Measurements from ENCODE around the gene MYT1. TPM values are rescaled to one million over a fixed set of nuclear protein-coding genes. Genes with fewer than 3 reads are reported as not detected.

Gene MYT1
- total and polyA plus RNA-seq, 2 of the 13 experiments (the other 11 are each of a cell fraction or from before 2014, with no cell fraction given): 0.58 to 2.5 TPM

- TF ChIP-seq ZNF883 (CRISPR knock-in tag; IDR thresholded peaks at IDR 0.05; ENCODE audit: not compliant biosample characterization) (no peak), DR1 (CRISPR knock-in tag; IDR thresholded peaks at IDR 0.05) (no peak), ZNF556 (CRISPR knock-in tag; IDR thresholded peaks at IDR 0.05; ENCODE audit: borderline replicate concordance) (no peak), ATRX (CRISPR knock-in tag; IDR thresholded peaks at IDR 0.05; ENCODE audit: borderline replicate concordance) (no peak), ZNF7 (CRISPR knock-in tag; IDR thresholded peaks at IDR 0.05) (no peak), CREM (IDR thresholded peaks at IDR 0.05) (no peak), CREM (CRISPR knock-in tag; IDR thresholded peaks at IDR 0.05) (no peak), ZNF3 (CRISPR knock-in tag; IDR thresholded peaks at IDR 0.05) (no peak), SOX5 (CRISPR knock-in tag; IDR thresholded peaks at IDR 0.05; ENCODE audit: borderline replicate concordance) (peak; percentile 46; the same call in 1 of the 2 replicates), ZNF34 (CRISPR knock-in tag; IDR thresholded peaks at IDR 0.05; ENCODE audit: borderline replicate concordance) (no peak), RBFOX2 (IDR thresholded peaks at IDR 0.05; ENCODE audit: low read depth, low read length) (no peak), ZKSCAN1 (IDR thresholded peaks at IDR 0.05; ENCODE audit: low read length) (no peak), ZNF558 (CRISPR knock-in tag; IDR thresholded peaks at IDR 0.05; ENCODE audit: borderline replicate concordance) (no peak), NRL (CRISPR knock-in tag; IDR thresholded peaks at IDR 0.05; ENCODE audit: borderline replicate concordance) (peak; percentile 34; the same call in 1 of the 2 replicates), ZNF598 (CRISPR knock-in tag; IDR thresholded peaks at IDR 0.05; ENCODE audit: borderline replicate concordance) (0 out of 2 replicates have a peak, but pooled peaks have one; percentile 7), TGIF2 (CRISPR knock-in tag; IDR thresholded peaks at IDR 0.05) (0 out of 2 replicates have a peak, but pooled peaks have one; percentile 50), SKI (IDR thresholded peaks at IDR 0.05; ENCODE audit: partially characterized antibody) (no peak), PRDM15 (CRISPR knock-in tag; IDR thresholded peaks at IDR 0.05) (no peak), CREB1 (IDR thresholded peaks at IDR 0.05) (no peak), CREB1 (CRISPR knock-in tag; IDR thresholded peaks at IDR 0.05) (no peak), SAP130 (CRISPR knock-in tag; IDR thresholded peaks at IDR 0.05; ENCODE audit: low read depth) (peak; percentile 58), HMG20B (CRISPR knock-in tag; conservative IDR thresholded peaks at IDR 0.05) (no peak), ZNF784 (CRISPR knock-in tag; IDR thresholded peaks at IDR 0.05; ENCODE audit: borderline replicate concordance) (no peak), YEATS4 (CRISPR knock-in tag; IDR thresholded peaks at IDR 0.05; ENCODE audit: borderline replicate concordance) (peak; percentile 66; the same call in 1 of the 2 replicates), ZIK1 (CRISPR knock-in tag; IDR thresholded peaks at IDR 0.05; ENCODE audit: borderline replicate concordance, low read depth) (no peak), ELF1 (CRISPR knock-in tag; IDR thresholded peaks at IDR 0.05) (0 out of 2 replicates have a peak, but pooled peaks have one; percentile 31)
- TF ChIP-seq, protein P1, sequence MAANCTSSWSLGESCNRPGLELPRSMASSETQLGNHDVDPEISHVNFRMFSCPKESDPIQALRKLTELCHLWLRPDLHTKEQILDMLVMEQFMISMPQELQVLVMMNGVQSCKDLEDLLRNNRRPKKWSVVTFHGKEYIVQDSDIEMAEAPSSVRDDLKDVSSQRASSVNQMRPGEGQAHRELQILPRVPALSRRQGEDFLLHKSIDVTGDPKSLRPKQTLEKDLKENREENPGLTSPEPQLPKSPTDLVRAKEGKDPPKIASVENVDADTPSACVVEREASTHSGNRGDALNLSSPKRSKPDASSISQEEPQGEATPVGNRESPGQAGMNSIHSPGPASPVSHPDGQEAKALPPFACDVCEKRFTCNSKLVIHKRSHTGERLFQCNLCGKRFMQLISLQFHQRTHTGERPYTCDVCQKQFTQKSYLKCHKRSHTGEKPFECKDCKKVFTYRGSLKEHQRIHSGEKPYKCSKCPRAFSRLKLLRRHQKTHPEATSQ (CRISPR knock-in tag; IDR thresholded peaks at IDR 0.05; ENCODE audit: borderline replicate concordance): no peak
These were observed 56.8 kb downstream of the MYT1 start (continued) for GRCh38 chr20:64220891-64221527.

Data from HepG2 (cell line).